Measurements from ENCODE around the gene MINDY1. TPM values are rescaled to one million over a fixed set of nuclear protein-coding genes. Genes with fewer than 3 reads are reported as not detected.

Gene MINDY1
- total and polyA plus RNA-seq, 10 donors = 3.3 to 51.1 (median 28.6) TPM

- peaks cover 0 to 11% (median 9%) of the 10 kb centered on the region in 6 donors for H3K36me3 ChIP-seq
- peaks cover 41 to 81% (median 73%) of the 10 kb centered on the region in 6 donors for H3K4me1 ChIP-seq
- DNase-seq = peak; percentile 86
- H3K4me3 ChIP-seq = peak overlapping the region; percentile 67 to 90 (median 75)
- H3K27ac ChIP-seq = peak overlapping the region; percentile 92 to 97 (median 96)
- no peaks in the 10 kb centered on the region for H3K9me3 ChIP-seq
- TF ChIP-seq CTCF (IDR thresholded peaks at IDR 0.05 in 8 of 11, conservative IDR thresholded peaks at IDR 0.05 in 3 of 11) = no peak
- no peak for TF ChIP-seq POLR2A (IDR thresholded peaks at IDR 0.05)
- TF ChIP-seq POLR2AphosphoS5 (IDR thresholded peaks at IDR 0.05) = no peak
- H3K27me3 ChIP-seq (replicated peaks in 1 of 7) = no peaks in the 10 kb centered on the region
- 20 to 32% (median 25%) methylated on average over 14 to 15 of the region's 15 CpGs for WGBS, 5 donors
- intact Hi-C loops (cut with DNase I; ENCODE audit: low total_unique reads) = loop anchor here (10.0 kb wide), 1 partner anchor 49 kb away; the partner anchor contains the start of gene SETDB1
Observed at GRCh38 chr1:150973258-150973835, 33.4 kb downstream of the MINDY1 start.

- intact Hi-C loops (cut with DNase I; ENCODE audit: low total_unique reads) = loop anchor here (10.0 kb wide), 1 partner anchor 48 kb away; the partner anchor contains the start of gene SETDB1
- Histone ChIP-seq H3K9me3 (no peaks in the 10 kb centered on the region), H3K36me3 (peaks cover 0 to 19% (median 17%) of the 10 kb centered on the region in 6 donors), H3K4me1 (peaks cover 39 to 72% (median 64%) of the 10 kb centered on the region in 6 donors), H3K27ac (peak overlapping the region in 7 of 8 donors; percentile 39 to 97 (median 95)), H3K27me3 (replicated peaks in 1 of 7) (no peaks in the 10 kb centered on the region), H3K4me3 (peak overlapping the region in 4 of 8 donors; percentile 67 to 90 (median 78))
- WGBS, 5 donors = 59 to 73% (median 64%) methylated on average over 4 of the region's 4 CpGs
- TF ChIP-seq POLR2A (IDR thresholded peaks at IDR 0.05) (no peak), POLR2AphosphoS5 (IDR thresholded peaks at IDR 0.05) (no peak), CTCF (IDR thresholded peaks at IDR 0.05 in 8 of 11, conservative IDR thresholded peaks at IDR 0.05 in 3 of 11) (no peak)
- DNase-seq = peak; percentile 36
Observed at GRCh38 chr1:150972417-150972940, 34.2 kb downstream of the MINDY1 start.

- 78 to 85% (median 80%) methylated on average over 5 to 6 of the region's 6 CpGs for WGBS, 5 donors
- Histone ChIP-seq H3K9me3 (no peaks in the 10 kb centered on the region), H3K4me3 (peak overlapping the region in 3 of 8 donors; percentile 67 to 90 (median 74)), H3K36me3 (peaks cover 0 to 26% (median 24%) of the 10 kb centered on the region in 6 donors), H3K4me1 (peaks cover 32 to 66% (median 57%) of the 10 kb centered on the region in 6 donors), H3K27me3 (replicated peaks in 1 of 7) (no peaks in the 10 kb centered on the region), H3K27ac (peak overlapping the region in 7 of 8 donors; percentile 39 to 97 (median 95))
- DNase-seq = peak; percentile 58
- intact Hi-C loops (cut with DNase I; ENCODE audit: low total_unique reads) = loop anchor here (10.0 kb wide), 1 partner anchor 47 kb away; the partner anchor contains the start of gene SETDB1
- no peak for TF ChIP-seq CTCF (IDR thresholded peaks at IDR 0.05 in 8 of 11, conservative IDR thresholded peaks at IDR 0.05 in 3 of 11)
Observed at GRCh38 chr1:150971583-150972416, 34.9 kb downstream of the MINDY1 start.
